Spleen (tissue), 11 donors: ENCODE data around the gene NOXA1. TPM values are rescaled to one million over a fixed set of nuclear protein-coding genes. Genes with fewer than 3 reads are reported as not detected.
A peak's percentile ranks its signal among the peaks of the same experiment; 100 is the strongest.

Experiments used
- DNase-seq: peaks from one replicate; pipeline ENCODE4 v3.0.0-alpha.2; 2020
- H3K27ac ChIP-seq, 8 donors: fragments of 200-600 bp; sonication (generic) in 7 of 8; 1 replicate in 4 of 8; 2 replicates in 4 of 8; pipeline versions ENCODE4 v1.5.0 to v1.8.0; 2016 to 2021; ENCODE audit warnings: inconsistent platforms in 4 of 8, mild to moderate bottlenecking in 4 of 8, moderate library complexity in 1 of 8
- H3K27me3 ChIP-seq, 7 donors: fragments of 200-600 bp; sonication (generic) in 6 of 7; replicated peaks in 1 of 7; 1 replicate in 4 of 7; 2 replicates in 3 of 7; pipeline versions ENCODE4 v1.5.0 to v1.8.0; 2016 to 2021; ENCODE audit warnings: inconsistent platforms in 3 of 7, mild to moderate bottlenecking in 1 of 7
- H3K36me3 ChIP-seq, 6 donors: fragments of 200-600 bp; sonication (generic) in 5 of 6; 1 replicate in 4 of 6; 2 replicates in 2 of 6; pipeline versions ENCODE4 v1.5.0 to v1.8.0; 2016 to 2021; ENCODE audit warnings: inconsistent platforms in 2 of 6
- H3K4me1 ChIP-seq, 6 donors: fragments of 200-600 bp; sonication (generic) in 5 of 6; 1 replicate in 3 of 6; 2 replicates in 3 of 6; pipeline versions ENCODE4 v1.5.0 to v1.8.0; 2016 to 2021; ENCODE audit warnings: inconsistent platforms in 3 of 6
- H3K4me3 ChIP-seq, 8 donors: fragments of 200-600 bp; sonication (generic) in 7 of 8; 1 replicate in 4 of 8; 2 replicates in 4 of 8; pipeline versions ENCODE4 v1.5.0 to v1.8.0; 2016 to 2021; ENCODE audit warnings: inconsistent platforms in 4 of 8, mild to moderate bottlenecking in 4 of 8, moderate library complexity in 2 of 8
- H3K9me3 ChIP-seq, 8 donors: fragments of 200-600 bp; sonication (generic) in 7 of 8; 1 replicate in 4 of 8; 2 replicates in 4 of 8; pipeline versions ENCODE4 v1.5.0 to v1.8.0; 2016 to 2021; ENCODE audit warnings: inconsistent platforms in 4 of 8
- CTCF ChIP-seq, 11 experiments: fragments of 200-600 bp in 7 of 11; fragments of 450-650 bp in 4 of 11; sonication (generic) in 4 of 11; IDR thresholded peaks in 8 of 11; conservative IDR thresholded peaks in 3 of 11; 1 replicate in 7 of 11; 2 replicates in 4 of 11; pipeline versions ENCODE4 v1.4.0 to v1.8.0; 2016 to 2021; ENCODE audit warnings: antibody characterized with exemption in 11 of 11, inconsistent platforms in 4 of 11, mild to moderate bottlenecking in 1 of 11
- POLR2A ChIP-seq, 3 donors: fragments of 450-650 bp; IDR thresholded peaks; one replicate each; pipeline ENCODE4 v1.5.1; 2017; ENCODE audit warnings: antibody characterized with exemption in 3 of 3, mild to moderate bottlenecking in 1 of 3
- POLR2AphosphoS5 ChIP-seq, 3 donors: sonication (generic); formaldehyde crosslinking; IDR thresholded peaks; one replicate each; pipeline ENCODE4 v1.5.1; 2017; ENCODE audit warnings: antibody characterized with exemption in 3 of 3
- WGBS, 5 donors: extraction: QIAGEN DNeasy Blood & Tissue Kit in 3 of 5; methylation state at CpG; one replicate each; pipeline versions ENCODE4 v1.1.5 to v1.1.7; 2013 to 2018; 5-methylcytosine and 5-hydroxymethylcytosine counted together
- intact Hi-C: fragments of 100-400 bp; cut with DNase I; formaldehyde crosslinking; loops from one replicate; pipeline ENCODE4 v1.15.0; 2023; ENCODE audit warnings: low total_unique reads
- polyA plus RNA-seq, 3 donors: library from polyadenylated mRNA; stranded (reverse); fragments of 200-250 nt; gene quantifications; one replicate each; pipeline ENCODE4 v1.2.1, GENCODE V29; 2013
- total RNA-seq, 7 donors: library from RNA; depleted of rRNA in 3 of 7; stranded (reverse); fragments of >200 nt in 3 of 7; fragmentation: NEBNext Ultra II Directional in 4 of 7; extraction: Animal tissue kit (Norgen Biotek cat#: 25700) in 4 of 7; gene quantifications; one replicate each; pipeline versions ENCODE4 v1.1.0 to v1.2.1, GENCODE V29; 2016 to 2021
- donor health status: healthy with polysubstance abuse.
- donor health status: DM: no; HTN: no; CAD: no; lungs with moderate emphysema.
- donor health status: DM: no; HTN: no; CAD: no.
- donor health status: Bipolar disorder and iron deficiency.
- donor health status: healthy.
- donor health status: DM: no; HTN: no; CAD: no.
- donor health status: DM: yes; HTN: yes; CAD: no.

NOXA1 gene
- total and polyA plus RNA-seq, 10 donors, result 1.9 to 15.0 (median 5.9) TPM

GRCh38 chr9:137398561-137399468 lies 24.4 kb upstream of the NOXA1 start:
- Histone ChIP-seq H3K4me1 (peaks cover 0 to 24% (median 2%) of the 10 kb centered on the region in 6 donors), H3K27ac (no peak overlapping the region), H3K4me3 (no peak overlapping the region), H3K36me3 (peaks cover 0 to 16% (median 0%) of the 10 kb centered on the region in 6 donors), H3K27me3 (no peaks in the 10 kb centered on the region), H3K9me3 (peaks cover 0 to 8% (median 0%) of the 10 kb centered on the region in 8 donors)
- TF ChIP-seq POLR2A (IDR thresholded peaks at IDR 0.05) (no peak), CTCF (IDR thresholded peaks at IDR 0.05 in 8 of 11, conservative IDR thresholded peaks at IDR 0.05 in 3 of 11) (no peak), POLR2AphosphoS5 (IDR thresholded peaks at IDR 0.05) (peak in 1 of 3 donors; percentile 9)
- 93 to 97% (median 95%) methylated on average over 52 to 60 of the region's 60 CpGs for WGBS, 5 donors
- intact Hi-C loops, result no loop called here
- no peak for DNase-seq

GRCh38 chr9:137402746-137403145 lies 20.4 kb upstream of the NOXA1 start:
- intact Hi-C loops, result no loop called here
- TF ChIP-seq POLR2AphosphoS5 (IDR thresholded peaks at IDR 0.05) (no peak), POLR2A (IDR thresholded peaks at IDR 0.05) (no peak), CTCF (IDR thresholded peaks at IDR 0.05 in 8 of 11, conservative IDR thresholded peaks at IDR 0.05 in 3 of 11) (no peak)
- Histone ChIP-seq H3K4me3 (no peak overlapping the region), H3K9me3 (peaks cover 0 to 8% (median 0%) of the 10 kb centered on the region in 8 donors), H3K27ac (no peak overlapping the region), H3K36me3 (peaks cover 0 to 3% (median 0%) of the 10 kb centered on the region in 6 donors), H3K4me1 (peaks cover 5 to 39% (median 21%) of the 10 kb centered on the region in 6 donors), H3K27me3 (peaks cover 0 to 19% (median 7%) of the 10 kb centered on the region in 7 donors)
- 85 to 88% (median 86%) methylated on average over 6 to 11 of the region's 11 CpGs for WGBS, 5 donors
- DNase-seq, result no peak

- H3K27me3 ChIP-seq, result peaks cover 0 to 23% (median 8%) of the 10 kb centered on the region in 7 donors
Observed at GRCh38 chr9:137403269-137403668, 19.9 kb upstream of the NOXA1 start.

GRCh38 chr9:137404961-137405567 lies 18.1 kb upstream of the NOXA1 start:
- Histone ChIP-seq H3K4me3 (no peak overlapping the region), H3K27ac (no peak overlapping the region), H3K27me3 (peaks cover 0 to 23% (median 8%) of the 10 kb centered on the region in 7 donors), H3K9me3 (peaks cover 0 to 8% (median 0%) of the 10 kb centered on the region in 8 donors), H3K36me3 (peaks cover 0 to 3% (median 0%) of the 10 kb centered on the region in 6 donors), H3K4me1 (peaks cover 5 to 40% (median 23%) of the 10 kb centered on the region in 6 donors)
- 91 to 96% (median 94%) methylated on average over 11 to 24 of the region's 24 CpGs for WGBS, 5 donors
- no peak for DNase-seq
- intact Hi-C loops, result loop anchor here (5.0 kb wide), 1 partner anchor 108 kb away; no protein-coding TSS in a partner anchor
- no peak for TF ChIP-seq POLR2A (IDR thresholded peaks at IDR 0.05)
- no peak for TF ChIP-seq POLR2AphosphoS5 (IDR thresholded peaks at IDR 0.05)
- TF ChIP-seq CTCF (IDR thresholded peaks at IDR 0.05 in 8 of 11, conservative IDR thresholded peaks at IDR 0.05 in 3 of 11), result no peak

More at GRCh38 chr9:137403269-137403668, 19.9 kb upstream of the NOXA1 start:
- Histone ChIP-seq H3K27ac (no peak overlapping the region), H3K36me3 (peaks cover 0 to 3% (median 0%) of the 10 kb centered on the region in 6 donors), H3K4me3 (no peak overlapping the region), H3K4me1 (peaks cover 5 to 43% (median 25%) of the 10 kb centered on the region in 6 donors), H3K9me3 (peaks cover 0 to 8% (median 0%) of the 10 kb centered on the region in 8 donors)
- TF ChIP-seq POLR2AphosphoS5 (IDR thresholded peaks at IDR 0.05), result no peak
- no peak for DNase-seq
- WGBS, 5 donors, result 93 to 100% (median 94%) methylated on average over 14 to 15 of the region's 15 CpGs
- intact Hi-C loops, result no loop called here
